Transverse colon (tissue), 3 donors: ENCODE results near the gene HSPA1L.

ENCODE experiments used
- CTCF ChIP-seq, 5 experiments: fragments of 200-600 bp in 3 of 5; fragments of 450-650 bp in 2 of 5; sonication (generic) in 3 of 5; IDR thresholded peaks; 1 replicate in 2 of 5; 2 replicates in 3 of 5; pipeline ENCODE4 v1.5.1; 2016 to 2017; ENCODE audit warnings: antibody characterized with exemption in 5 of 5, inconsistent platforms in 3 of 5, mild to moderate bottlenecking in 2 of 5, moderate library complexity in 1 of 5
- POLR2A ChIP-seq: fragments of 450-650 bp; IDR thresholded peaks from one replicate; pipeline ENCODE4 v1.6.1; 2016; ENCODE audit warnings: antibody characterized with exemption, mild to moderate bottlenecking, moderate library complexity

- no peak for TF ChIP-seq CTCF (IDR thresholded peaks at IDR 0.05)
- TF ChIP-seq POLR2A, result no peak
These were observed 47.9 kb downstream of the HSPA1L start for GRCh38 chr6:31767096-31767645.
